Loucy (cell line): ENCODE measurements around the gene JPT2.

ENCODE experiments used
- CTCF ChIP-seq: fragments of 200-600 bp; sonication (generic); conservative IDR thresholded peaks from 2 replicates; pipeline ENCODE4 v1.5.1; 2014; ENCODE audit warnings: mild to moderate bottlenecking, antibody characterized with exemption, low read length
- EZH2phosphoT487 ChIP-seq: fragments of 200-600 bp; IDR thresholded peaks from 2 replicates; pipeline ENCODE4 v1.6.1; 2018; ENCODE audit warnings: antibody characterized with exemption, mild to moderate bottlenecking, moderate library complexity, borderline replicate concordance

- no peak for TF ChIP-seq CTCF
- no peak for TF ChIP-seq EZH2phosphoT487
Observed at GRCh38 chr16:1639860-1640259, 38.2 kb upstream of the JPT2 start.
